Mesothelial cell of epicardium (in vitro differentiated cells): ENCODE results near the gene YTHDC1. TPM values are rescaled to one million over a fixed set of nuclear protein-coding genes. Genes with fewer than 3 reads are reported as not detected.
"Not testable (repeated sequence)": the region's sequence is repeated elsewhere in the genome, so short reads cannot be mapped to it uniquely, and the experiment has no call there.

Experiments
- DNase-seq, 2 experiments: peaks; one replicate each; pipeline ENCODE4 v3.0.0; 2021; ENCODE audit warnings: low spot score in 2 of 2; ENCODE audit not compliant: unreplicated experiment in 2 of 2
- H3K27ac Mint-ChIP-seq: 2 replicates; pipeline ENCODE4 v1.8.0; 2021; ENCODE audit warnings: mixed read lengths
- H3K27me3 Mint-ChIP-seq: 2 replicates; pipeline ENCODE4 v1.8.0; 2021; ENCODE audit warnings: low read depth, mixed read lengths
- H3K36me3 Mint-ChIP-seq: 2 replicates; pipeline ENCODE4 v1.8.0; 2021; ENCODE audit warnings: mixed read lengths
- H3K4me1 Mint-ChIP-seq: 2 replicates; pipeline ENCODE4 v1.8.0; 2021; ENCODE audit warnings: mixed read lengths
- H3K4me3 Mint-ChIP-seq: 2 replicates; pipeline ENCODE4 v1.8.0; 2021; ENCODE audit warnings: mild to moderate bottlenecking, moderate library complexity, mixed read lengths
- H3K9me3 Mint-ChIP-seq: 2 replicates; pipeline ENCODE4 v1.8.0; 2021; ENCODE audit warnings: mixed read lengths
- total RNA-seq: library from RNA; stranded (reverse); gene quantifications from 3 replicates; pipeline ENCODE4 v1.2.1, GENCODE V29; 2021
- TF ChIP-seq, protein P1 (sequence below): fragments of 200-600 bp; sonication (generic); IDR thresholded peaks from one replicate; pipeline ENCODE4 v1.5.0; 2021; ENCODE audit warnings: antibody characterized with exemption; ENCODE audit not compliant: unreplicated experiment

YTHDC1 gene
- total RNA-seq, 1 donor from 2014 or later: 137 TPM

DNA sequence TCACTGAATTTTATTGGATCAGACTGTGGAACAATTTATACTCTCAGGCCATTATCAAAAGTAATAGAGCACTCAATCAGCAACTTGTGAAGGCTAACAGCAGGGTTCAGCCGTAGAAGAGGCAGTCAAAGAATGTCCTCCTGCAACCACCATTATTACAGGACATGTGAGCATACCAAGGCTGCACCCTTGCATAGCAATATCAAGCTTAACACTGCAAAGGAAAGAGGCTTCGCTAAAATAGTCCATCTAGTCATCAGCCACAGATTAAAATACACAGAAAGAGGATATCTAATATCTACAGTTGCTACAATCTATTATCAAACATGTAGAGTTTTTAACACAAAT, 61.5 kb downstream of the YTHDC1 start:
- no peak for DNase-seq
- peaks cover 6% of the 10 kb centered on the region for H3K9me3 Mint-ChIP-seq
- no peaks in the 10 kb centered on the region for H3K36me3 Mint-ChIP-seq
- TF ChIP-seq, protein P1, sequence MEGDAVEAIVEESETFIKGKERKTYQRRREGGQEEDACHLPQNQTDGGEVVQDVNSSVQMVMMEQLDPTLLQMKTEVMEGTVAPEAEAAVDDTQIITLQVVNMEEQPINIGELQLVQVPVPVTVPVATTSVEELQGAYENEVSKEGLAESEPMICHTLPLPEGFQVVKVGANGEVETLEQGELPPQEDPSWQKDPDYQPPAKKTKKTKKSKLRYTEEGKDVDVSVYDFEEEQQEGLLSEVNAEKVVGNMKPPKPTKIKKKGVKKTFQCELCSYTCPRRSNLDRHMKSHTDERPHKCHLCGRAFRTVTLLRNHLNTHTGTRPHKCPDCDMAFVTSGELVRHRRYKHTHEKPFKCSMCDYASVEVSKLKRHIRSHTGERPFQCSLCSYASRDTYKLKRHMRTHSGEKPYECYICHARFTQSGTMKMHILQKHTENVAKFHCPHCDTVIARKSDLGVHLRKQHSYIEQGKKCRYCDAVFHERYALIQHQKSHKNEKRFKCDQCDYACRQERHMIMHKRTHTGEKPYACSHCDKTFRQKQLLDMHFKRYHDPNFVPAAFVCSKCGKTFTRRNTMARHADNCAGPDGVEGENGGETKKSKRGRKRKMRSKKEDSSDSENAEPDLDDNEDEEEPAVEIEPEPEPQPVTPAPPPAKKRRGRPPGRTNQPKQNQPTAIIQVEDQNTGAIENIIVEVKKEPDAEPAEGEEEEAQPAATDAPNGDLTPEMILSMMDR: no peak
- H3K27me3 Mint-ChIP-seq: no peaks in the 10 kb centered on the region
- H3K4me3 Mint-ChIP-seq: no peak overlapping the region
- H3K4me1 Mint-ChIP-seq: peaks cover 4% of the 10 kb centered on the region
- H3K27ac Mint-ChIP-seq: no peak overlapping the region

DNA sequence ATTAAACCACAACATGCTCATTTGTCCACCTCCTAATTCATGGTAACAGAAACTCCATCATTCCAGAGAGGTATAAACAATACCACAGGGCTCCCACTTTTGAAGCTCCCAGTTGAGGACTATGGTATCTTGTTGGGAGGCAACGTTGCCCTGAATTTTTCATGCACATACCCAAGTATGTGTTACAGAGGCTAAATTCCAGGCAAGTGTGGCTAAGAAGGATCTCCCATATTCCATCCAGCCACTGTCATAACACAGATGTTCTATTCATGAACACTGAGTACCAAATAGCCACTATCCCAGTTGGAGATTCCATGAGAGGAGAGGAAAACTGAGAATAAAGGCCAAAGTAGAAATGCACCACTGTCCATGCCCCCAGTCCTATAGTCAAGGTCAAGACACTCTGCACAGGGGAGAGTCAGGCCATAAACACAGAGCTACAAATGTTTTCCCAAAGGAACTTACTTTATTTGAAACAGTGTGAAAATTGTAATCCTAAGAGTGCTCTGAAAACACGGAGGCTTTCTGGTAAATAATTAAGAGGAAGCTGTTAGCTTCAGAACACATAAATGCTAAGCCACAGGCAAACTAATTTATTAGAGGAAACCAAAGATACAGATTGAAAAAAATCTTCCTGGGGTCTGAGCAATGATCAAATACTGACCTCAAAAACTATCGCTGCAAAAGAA, 62.0 kb downstream of the YTHDC1 start:
- H3K36me3 Mint-ChIP-seq: no peaks in the 10 kb centered on the region
- H3K9me3 Mint-ChIP-seq: peaks cover 6% of the 10 kb centered on the region
- H3K27ac Mint-ChIP-seq: no peak overlapping the region
- H3K4me1 Mint-ChIP-seq: peaks cover 4% of the 10 kb centered on the region
- H3K4me3 Mint-ChIP-seq: no peak overlapping the region
- TF ChIP-seq, protein P1: no peak
- no peak for DNase-seq
- no peaks in the 10 kb centered on the region for H3K27me3 Mint-ChIP-seq

DNA sequence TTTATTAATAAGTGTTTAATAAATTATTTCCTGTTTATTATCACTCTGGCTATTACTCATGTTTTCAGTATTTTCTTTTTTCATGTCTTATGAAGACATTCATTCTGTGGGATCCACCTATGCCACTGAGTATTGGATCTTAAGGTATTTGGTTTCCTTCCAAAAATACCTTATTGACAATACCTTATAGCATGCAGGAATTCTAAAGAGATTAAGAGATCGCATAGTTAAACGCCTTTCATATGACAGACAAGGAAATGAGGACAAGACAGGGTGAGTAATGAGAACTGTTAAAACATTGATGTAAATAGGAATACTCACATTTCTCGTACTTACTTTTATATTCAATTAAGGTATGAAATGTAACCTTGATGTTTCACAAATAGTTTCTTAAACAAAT, 66.2 kb downstream of the YTHDC1 start:
- H3K4me1 Mint-ChIP-seq: peaks cover 13% of the 10 kb centered on the region
- H3K9me3 Mint-ChIP-seq: no peaks in the 10 kb centered on the region
- no peaks in the 10 kb centered on the region for H3K27me3 Mint-ChIP-seq
- no peak overlapping the region for H3K4me3 Mint-ChIP-seq
- no peak for DNase-seq
- no peaks in the 10 kb centered on the region for H3K36me3 Mint-ChIP-seq
- H3K27ac Mint-ChIP-seq: no peak overlapping the region
- TF ChIP-seq, protein P1: no peak

DNA sequence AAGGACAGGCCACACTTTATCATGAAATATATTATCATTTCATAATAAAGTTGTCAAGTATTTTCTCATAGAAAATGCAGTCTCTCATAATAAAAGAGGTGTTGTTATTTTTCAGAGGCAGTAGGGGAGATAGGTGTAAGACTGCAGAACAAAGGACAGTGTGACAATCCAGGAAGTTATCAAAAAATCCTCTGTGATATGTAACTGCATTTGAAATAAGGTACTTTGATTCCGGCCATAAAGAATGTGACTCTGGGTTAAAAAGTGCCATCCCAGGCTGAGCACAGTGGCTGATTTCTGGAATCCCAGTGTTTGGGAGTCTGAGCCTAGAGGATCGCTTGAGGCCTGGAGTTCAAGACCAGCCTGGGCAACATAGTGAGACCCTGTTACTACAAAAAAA, 66.8 kb downstream of the YTHDC1 start:
- no peaks in the 10 kb centered on the region for H3K9me3 Mint-ChIP-seq
- H3K4me1 Mint-ChIP-seq: peaks cover 13% of the 10 kb centered on the region
- TF ChIP-seq, protein P1: no peak
- no peaks in the 10 kb centered on the region for H3K36me3 Mint-ChIP-seq
- H3K27me3 Mint-ChIP-seq: no peaks in the 10 kb centered on the region
- no peak overlapping the region for H3K27ac Mint-ChIP-seq
- no peak overlapping the region for H3K4me3 Mint-ChIP-seq
- no peak for DNase-seq

DNA sequence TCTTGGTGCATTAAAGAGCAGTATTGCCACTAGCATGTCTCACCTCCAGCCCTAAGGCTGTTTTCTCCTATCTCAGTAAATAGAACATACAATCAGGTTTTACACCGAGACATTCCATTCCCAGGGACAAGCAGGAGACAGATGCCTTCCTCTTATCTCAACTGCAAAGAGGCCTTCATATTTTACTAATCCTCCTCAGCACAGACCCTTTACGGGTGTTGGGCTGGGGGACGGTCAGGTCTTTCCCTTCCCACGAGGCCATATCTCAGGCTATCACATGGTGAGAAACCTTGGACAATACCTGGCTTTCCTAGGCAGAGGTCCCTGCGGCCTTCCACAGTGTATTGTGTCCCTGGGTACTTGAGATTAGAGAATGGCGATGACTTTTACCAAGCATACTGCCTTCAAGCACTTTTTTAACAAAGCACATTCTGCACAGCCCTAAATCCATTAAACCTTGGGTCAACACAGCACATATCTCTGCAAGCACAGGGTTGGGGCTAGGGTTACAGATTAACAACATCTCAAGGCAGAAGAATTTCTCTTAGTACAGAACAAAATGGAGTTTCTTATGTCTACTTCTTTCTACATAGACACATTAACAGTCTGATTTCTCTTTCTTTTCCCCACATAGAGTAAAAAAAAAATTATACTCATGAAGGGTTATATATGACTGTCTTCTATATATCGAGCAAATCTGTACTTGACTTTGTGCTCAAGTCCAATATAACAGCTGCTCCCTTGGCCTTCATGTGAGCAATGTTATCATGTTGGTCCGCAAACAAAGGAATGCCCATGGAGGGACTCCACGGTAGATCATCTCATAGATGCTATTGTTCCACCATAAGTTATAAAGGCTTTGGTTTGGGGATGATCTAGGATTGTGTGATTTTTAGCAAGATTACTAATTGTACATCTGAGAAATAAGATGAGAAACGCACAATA, 67.8 kb downstream of the YTHDC1 start:
- not testable (repeated sequence) for DNase-seq, H3K9me3 Mint-ChIP-seq, H3K36me3 Mint-ChIP-seq, H3K4me3 Mint-ChIP-seq, H3K27ac Mint-ChIP-seq, H3K27me3 Mint-ChIP-seq
- H3K4me1 Mint-ChIP-seq: peaks cover 13% of the 10 kb centered on the region

DNA sequence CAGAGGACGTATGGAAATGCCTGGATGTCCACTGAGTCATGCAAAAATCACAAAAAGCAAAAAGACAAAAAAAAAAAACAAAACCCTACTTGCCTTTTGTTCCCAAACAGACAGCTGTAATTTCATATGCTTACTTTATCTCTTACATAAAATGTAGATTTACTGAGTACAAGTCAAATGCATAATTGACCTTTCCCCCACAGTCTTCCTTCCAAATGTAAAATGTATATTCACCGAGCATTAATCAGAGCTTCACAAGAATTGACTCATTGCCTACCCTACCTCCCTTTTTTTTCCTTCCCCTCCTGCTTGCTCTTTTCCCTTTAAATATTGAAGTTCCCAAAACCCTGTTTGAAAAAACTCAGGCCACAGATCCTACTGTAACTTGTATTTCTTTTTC, 71.9 kb downstream of the YTHDC1 start:
- Mint-ChIP-seq H3K36me3 (no peaks in the 10 kb centered on the region), H3K27ac (no peak overlapping the region), H3K9me3 (no peaks in the 10 kb centered on the region), H3K4me3 (no peak overlapping the region), H3K27me3 (no peaks in the 10 kb centered on the region), H3K4me1 (peaks cover 9% of the 10 kb centered on the region)
- no peak for DNase-seq
- TF ChIP-seq, protein P1: no peak
